ENCODE data around the gene WDR91.
"Not testable (repeated sequence)": the region's sequence is repeated elsewhere in the genome, so short reads cannot be mapped to it uniquely, and the experiment has no call there.

WDR91 gene

GRCh38 chr7:135211179-135211945 lies at the start of gene WDR91:
Gene WDR91, minus strand, starts transcription at chr7:135211526. Its CDS starts 24 bp downstream, at chr7:135211502.
- DNase-seq (ENCODE audit: low read depth): peak; percentile 83

GRCh38 chr7:135260470-135260869 lies 49.1 kb upstream of the WDR91 start:
- no peak for DNase-seq (ENCODE audit: low read depth)

GRCh38 chr7:135259702-135260101 lies 48.4 kb upstream of the WDR91 start:
- no peak for DNase-seq (ENCODE audit: low read depth)

GRCh38 chr7:135258585-135258984 lies 47.3 kb upstream of the WDR91 start:
- no peak for DNase-seq (ENCODE audit: low read depth)

- no peak for DNase-seq (ENCODE audit: low read depth)
Observed at GRCh38 chr7:135257790-135258189, 46.5 kb upstream of the WDR91 start.

- peak; percentile 73 for DNase-seq (ENCODE audit: low read depth)
Observed at GRCh38 chr7:135253851-135254771, 42.8 kb upstream of the WDR91 start.

- no peak for DNase-seq (ENCODE audit: low read depth)
Observed at GRCh38 chr7:135251496-135252391, 40.4 kb upstream of the WDR91 start.

- DNase-seq (ENCODE audit: low read depth): no peak
Observed at GRCh38 chr7:135248546-135248945, 37.2 kb upstream of the WDR91 start.

GRCh38 chr7:135247746-135248471 lies 36.6 kb upstream of the WDR91 start:
- DNase-seq (ENCODE audit: low read depth): no peak

GRCh38 chr7:135246191-135246825 lies 35.0 kb upstream of the WDR91 start:
- no peak for DNase-seq (ENCODE audit: low read depth)

GRCh38 chr7:135245226-135246190 lies 34.2 kb upstream of the WDR91 start:
- DNase-seq (ENCODE audit: low read depth): no peak

GRCh38 chr7:135242096-135242684 lies 30.9 kb upstream of the WDR91 start:
- no peak for DNase-seq (ENCODE audit: low read depth)

GRCh38 chr7:135240441-135240840 lies 29.1 kb upstream of the WDR91 start:
- DNase-seq (ENCODE audit: low read depth): no peak

- no peak for DNase-seq (ENCODE audit: low read depth)
Observed at GRCh38 chr7:135239263-135239662, 27.9 kb upstream of the WDR91 start.

GRCh38 chr7:135238112-135238744 lies 26.9 kb upstream of the WDR91 start:
- DNase-seq (ENCODE audit: low read depth): no peak

GRCh38 chr7:135236727-135237126 lies 25.4 kb upstream of the WDR91 start:
- no peak for DNase-seq (ENCODE audit: low read depth)

GRCh38 chr7:135235841-135236240 lies 24.5 kb upstream of the WDR91 start:
- DNase-seq (ENCODE audit: low read depth): no peak

- no peak for DNase-seq (ENCODE audit: low read depth)
Observed at GRCh38 chr7:135234727-135235126, 23.4 kb upstream of the WDR91 start.

GRCh38 chr7:135234095-135234494 lies 22.8 kb upstream of the WDR91 start:
- DNase-seq (ENCODE audit: low read depth): not testable (repeated sequence)

All from stromal cell of bone marrow (primary cell).